Nephron (organoid): Measurements from ENCODE around the gene RAB10.
"Not testable (repeated sequence)": the region's sequence is repeated elsewhere in the genome, so short reads cannot be mapped to it uniquely, and the experiment has no call there.

Source experiments
- H3K27ac Mint-ChIP-seq, 3 experiments: 2 replicates each; pipeline ENCODE4 v1.8.0; 2020; ENCODE audit warnings: mixed read lengths in 3 of 3, mild to moderate bottlenecking in 2 of 3, moderate library complexity in 1 of 3
- H3K27me3 Mint-ChIP-seq: 2 replicates; pipeline ENCODE4 v1.8.0; 2021; ENCODE audit warnings: low read depth, mild to moderate bottlenecking, moderate library complexity, mixed read lengths
- H3K36me3 Mint-ChIP-seq: 2 replicates; pipeline ENCODE4 v1.8.0; 2020; ENCODE audit warnings: low read depth, mixed read lengths
- H3K4me1 Mint-ChIP-seq: 2 replicates; pipeline ENCODE4 v1.8.0; 2020; ENCODE audit warnings: mixed read lengths
- H3K4me3 Mint-ChIP-seq, 3 experiments: 2 replicates each; pipeline ENCODE4 v1.8.0; 2020; ENCODE audit warnings: mild to moderate bottlenecking in 3 of 3, mixed read lengths in 3 of 3, moderate library complexity in 2 of 3
- H3K9me3 Mint-ChIP-seq: 2 replicates; pipeline ENCODE4 v1.8.0; 2020; ENCODE audit warnings: mixed read lengths
- CTCF ChIP-seq, 3 experiments: fragments of 200-600 bp; sonication (generic); IDR thresholded peaks; one replicate each; pipeline ENCODE4 v1.5.0; 2021; ENCODE audit warnings: antibody characterized with exemption in 3 of 3; ENCODE audit not compliant: unreplicated experiment in 3 of 3

RAB10 gene

GRCh38 chr2:25994509-25994908 is 39.4 kb upstream of the RAB10 start:
- no peak for TF ChIP-seq CTCF (IDR thresholded peaks at IDR 0.05; ENCODE audit: unreplicated experiment in 3 of 3)
- H3K27me3 Mint-ChIP-seq: peaks cover 8% of the 10 kb centered on the region

GRCh38 chr2:25996844-25997243 is 37.0 kb upstream of the RAB10 start:
- Mint-ChIP-seq H3K9me3 (no peaks in the 10 kb centered on the region), H3K36me3 (no peaks in the 10 kb centered on the region)
- TF ChIP-seq CTCF (IDR thresholded peaks at IDR 0.05; ENCODE audit: unreplicated experiment in 3 of 3): no peak

More at GRCh38 chr2:25994509-25994908, 39.4 kb upstream of the RAB10 start:
- H3K4me3 Mint-ChIP-seq: no peak overlapping the region
- H3K9me3 Mint-ChIP-seq: no peaks in the 10 kb centered on the region
- peaks cover 6% of the 10 kb centered on the region for H3K4me1 Mint-ChIP-seq
- no peaks in the 10 kb centered on the region for H3K36me3 Mint-ChIP-seq
- no peak overlapping the region for H3K27ac Mint-ChIP-seq

GRCh38 chr2:25998816-25999383 is 35.0 kb upstream of the RAB10 start:
- not testable (repeated sequence) for H3K4me3 Mint-ChIP-seq, H3K36me3 Mint-ChIP-seq, H3K9me3 Mint-ChIP-seq

More at GRCh38 chr2:25996844-25997243, 37.0 kb upstream of the RAB10 start:
- Mint-ChIP-seq H3K4me3 (no peak overlapping the region), H3K27ac (no peak overlapping the region), H3K4me1 (peaks cover 11% of the 10 kb centered on the region), H3K27me3 (peaks cover 16% of the 10 kb centered on the region)

GRCh38 chr2:25999406-25999805 is 34.5 kb upstream of the RAB10 start:
- H3K36me3 Mint-ChIP-seq, H3K4me3 Mint-ChIP-seq, H3K9me3 Mint-ChIP-seq, H3K27ac Mint-ChIP-seq: not testable (repeated sequence)
- Mint-ChIP-seq H3K27me3 (peaks cover 16% of the 10 kb centered on the region), H3K4me1 (peaks cover 12% of the 10 kb centered on the region)

More at GRCh38 chr2:25998816-25999383, 35.0 kb upstream of the RAB10 start:
- peaks cover 16% of the 10 kb centered on the region for H3K27me3 Mint-ChIP-seq
- not testable (repeated sequence) for H3K27ac Mint-ChIP-seq
- H3K4me1 Mint-ChIP-seq: peaks cover 12% of the 10 kb centered on the region

- Mint-ChIP-seq H3K4me3 (no peak overlapping the region), H3K9me3 (no peaks in the 10 kb centered on the region), H3K36me3 (no peaks in the 10 kb centered on the region), H3K27me3 (peaks cover 16% of the 10 kb centered on the region), H3K27ac (no peak overlapping the region), H3K4me1 (peaks cover 12% of the 10 kb centered on the region)
- no peak for TF ChIP-seq CTCF (IDR thresholded peaks at IDR 0.05; ENCODE audit: unreplicated experiment in 3 of 3)
These were observed 33.3 kb upstream of the RAB10 start for GRCh38 chr2:26000561-26001082.

- TF ChIP-seq CTCF (IDR thresholded peaks at IDR 0.05; ENCODE audit: unreplicated experiment in 3 of 3): no peak
- H3K27ac Mint-ChIP-seq: peak overlapping the region in 1 of 3 experiments; percentile 58
- peaks cover 16% of the 10 kb centered on the region for H3K27me3 Mint-ChIP-seq
- H3K36me3 Mint-ChIP-seq: no peaks in the 10 kb centered on the region
- peaks cover 12% of the 10 kb centered on the region for H3K4me1 Mint-ChIP-seq
- H3K4me3 Mint-ChIP-seq: no peak overlapping the region
- no peaks in the 10 kb centered on the region for H3K9me3 Mint-ChIP-seq
These were observed 32.0 kb upstream of the RAB10 start for GRCh38 chr2:26001743-26002351.
